WTC11 (cell line): ENCODE measurements around the gene LETM1. TPM values are rescaled to one million over a fixed set of nuclear protein-coding genes. Genes with fewer than 3 reads are reported as not detected.
A peak's percentile ranks its signal among the peaks of the same experiment; 100 is the strongest.

ENCODE experiments used
- ESRRA ChIP-seq: sonication (generic); formaldehyde crosslinking; IDR thresholded peaks from 2 replicates; pipeline ENCODE4 v1.8.1; 2022; ENCODE audit warnings: mild to moderate bottlenecking, missing genetic modification reagents, borderline replicate concordance
- GRHL2 ChIP-seq: fragments of 250-450 bp; sonication (Bioruptor Pico); IDR thresholded peaks from 2 replicates; pipeline ENCODE4 v1.8.0; 2022; ENCODE audit warnings: mild to moderate bottlenecking, moderate library complexity; ENCODE audit not compliant: insufficient replicate concordance, severe bottlenecking
- MYBL2 ChIP-seq: sonication (generic); formaldehyde crosslinking; IDR thresholded peaks from 2 replicates; pipeline ENCODE4 v1.8.1; 2023; ENCODE audit warnings: mild to moderate bottlenecking, moderate library complexity, missing genetic modification reagents
- NFYB ChIP-seq: sonication (generic); formaldehyde crosslinking; conservative IDR thresholded peaks from 2 replicates; pipeline ENCODE4 v1.8.0; 2022; ENCODE audit warnings: low read depth, missing genetic modification reagents
- OVOL2 ChIP-seq: fragments of 250-450 bp; sonication (Bioruptor Pico); IDR thresholded peaks from 2 replicates; pipeline ENCODE4 v1.9.0; 2021; ENCODE audit warnings: mild to moderate bottlenecking, borderline replicate concordance
- ZBTB21 ChIP-seq: sonication (generic); formaldehyde crosslinking; IDR thresholded peaks from 2 replicates; pipeline ENCODE4 v1.8.1; 2023; ENCODE audit warnings: mild to moderate bottlenecking, missing genetic modification reagents, borderline replicate concordance
- ZNF219 ChIP-seq: sonication (generic); formaldehyde crosslinking; IDR thresholded peaks from 2 replicates; pipeline ENCODE4 v1.8.0; 2023; ENCODE audit warnings: missing genetic modification reagents, mild to moderate bottlenecking, borderline replicate concordance
- total RNA-seq: library from RNA; stranded (reverse); gene quantifications from 3 replicates; pipeline ENCODE4 v1.2.3, GENCODE V29; 2021
- TF ChIP-seq, protein P1 (sequence below): sonication (generic); formaldehyde crosslinking; IDR thresholded peaks from 2 replicates; pipeline ENCODE4 v1.8.0; 2023; ENCODE audit warnings: mild to moderate bottlenecking, missing genetic modification reagents
- TF ChIP-seq, protein P2 (sequence below): sonication (generic); formaldehyde crosslinking; IDR thresholded peaks from 2 replicates; pipeline ENCODE4 v1.8.1; 2022; ENCODE audit warnings: mild to moderate bottlenecking, moderate library complexity, missing genetic modification reagents
- TF ChIP-seq, protein P3 (sequence below): sonication (generic); formaldehyde crosslinking; IDR thresholded peaks from 2 replicates; pipeline ENCODE4 v1.8.1; 2023; ENCODE audit warnings: mild to moderate bottlenecking, moderate library complexity, missing genetic modification reagents
- TF ChIP-seq, protein P4 (sequence below): sonication (generic); formaldehyde crosslinking; IDR thresholded peaks from 2 replicates; pipeline ENCODE4 v1.8.0; 2022; ENCODE audit warnings: mild to moderate bottlenecking, missing genetic modification reagents
- TF ChIP-seq, protein P5 (sequence below): sonication (generic); formaldehyde crosslinking; IDR thresholded peaks from 2 replicates; pipeline ENCODE4 v1.8.1; 2023; ENCODE audit warnings: mild to moderate bottlenecking, missing genetic modification reagents, moderate library complexity
- TF ChIP-seq, protein P6 (sequence below): sonication (generic); formaldehyde crosslinking; IDR thresholded peaks from 2 replicates; pipeline ENCODE4 v1.8.1; 2022; ENCODE audit warnings: mild to moderate bottlenecking, missing genetic modification reagents, moderate library complexity, borderline replicate concordance
- TF ChIP-seq, protein P7 (sequence below): sonication (generic); formaldehyde crosslinking; IDR thresholded peaks from 2 replicates; pipeline ENCODE4 v1.8.0; 2022; ENCODE audit warnings: mild to moderate bottlenecking, missing genetic modification reagents

LETM1 gene
- total RNA-seq, 1 experiment from 2014 or later, result 66.7 TPM

DNA sequence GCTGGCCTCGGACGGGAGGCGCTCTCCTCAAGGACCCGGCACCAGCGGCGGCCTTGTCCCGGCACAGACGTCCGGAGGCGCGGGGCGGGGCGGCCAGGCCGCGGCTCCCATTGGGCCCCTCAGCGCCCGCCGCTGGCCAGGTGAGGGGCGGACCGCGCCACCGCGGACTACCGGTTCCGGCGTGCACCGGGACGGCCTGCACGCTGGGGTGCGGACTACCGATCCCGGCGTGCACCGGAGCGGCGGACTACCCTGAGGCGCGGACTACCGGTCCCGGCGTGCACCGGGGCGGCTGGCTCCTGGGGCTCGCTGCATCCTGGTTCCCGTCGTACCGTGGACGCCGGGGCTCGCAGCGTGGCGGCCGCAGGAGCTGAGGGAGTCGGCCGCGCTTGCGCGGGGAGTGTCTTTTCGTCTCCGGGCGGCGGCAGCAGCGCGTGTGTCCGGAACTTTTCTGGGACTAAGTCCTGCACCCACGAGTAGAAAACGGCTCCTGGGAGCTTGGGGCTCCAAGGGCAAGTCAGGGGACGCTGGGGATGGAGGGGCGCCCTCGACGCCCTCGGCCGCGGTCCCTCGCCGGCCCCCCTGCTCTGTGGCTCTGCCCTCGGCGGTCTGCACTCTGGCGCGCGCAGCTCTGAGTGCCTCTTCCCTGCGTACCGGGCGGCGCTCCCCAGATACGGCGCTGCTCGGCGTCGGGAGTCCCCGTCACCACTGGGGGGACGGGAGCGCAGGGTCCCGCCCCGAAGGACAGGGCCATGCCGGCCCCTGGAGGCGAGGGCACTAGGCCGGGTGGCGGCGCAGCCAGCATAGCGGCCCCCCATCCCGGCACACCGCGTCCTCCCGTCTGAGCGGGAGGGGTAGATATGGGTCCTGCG lies at the start of gene LETM1 (continued):
- TF ChIP-seq, protein P1, sequence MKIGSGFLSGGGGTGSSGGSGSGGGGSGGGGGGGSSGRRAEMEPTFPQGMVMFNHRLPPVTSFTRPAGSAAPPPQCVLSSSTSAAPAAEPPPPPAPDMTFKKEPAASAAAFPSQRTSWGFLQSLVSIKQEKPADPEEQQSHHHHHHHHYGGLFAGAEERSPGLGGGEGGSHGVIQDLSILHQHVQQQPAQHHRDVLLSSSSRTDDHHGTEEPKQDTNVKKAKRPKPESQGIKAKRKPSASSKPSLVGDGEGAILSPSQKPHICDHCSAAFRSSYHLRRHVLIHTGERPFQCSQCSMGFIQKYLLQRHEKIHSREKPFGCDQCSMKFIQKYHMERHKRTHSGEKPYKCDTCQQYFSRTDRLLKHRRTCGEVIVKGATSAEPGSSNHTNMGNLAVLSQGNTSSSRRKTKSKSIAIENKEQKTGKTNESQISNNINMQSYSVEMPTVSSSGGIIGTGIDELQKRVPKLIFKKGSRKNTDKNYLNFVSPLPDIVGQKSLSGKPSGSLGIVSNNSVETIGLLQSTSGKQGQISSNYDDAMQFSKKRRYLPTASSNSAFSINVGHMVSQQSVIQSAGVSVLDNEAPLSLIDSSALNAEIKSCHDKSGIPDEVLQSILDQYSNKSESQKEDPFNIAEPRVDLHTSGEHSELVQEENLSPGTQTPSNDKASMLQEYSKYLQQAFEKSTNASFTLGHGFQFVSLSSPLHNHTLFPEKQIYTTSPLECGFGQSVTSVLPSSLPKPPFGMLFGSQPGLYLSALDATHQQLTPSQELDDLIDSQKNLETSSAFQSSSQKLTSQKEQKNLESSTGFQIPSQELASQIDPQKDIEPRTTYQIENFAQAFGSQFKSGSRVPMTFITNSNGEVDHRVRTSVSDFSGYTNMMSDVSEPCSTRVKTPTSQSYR, result no peak
- TF ChIP-seq, protein P2, sequence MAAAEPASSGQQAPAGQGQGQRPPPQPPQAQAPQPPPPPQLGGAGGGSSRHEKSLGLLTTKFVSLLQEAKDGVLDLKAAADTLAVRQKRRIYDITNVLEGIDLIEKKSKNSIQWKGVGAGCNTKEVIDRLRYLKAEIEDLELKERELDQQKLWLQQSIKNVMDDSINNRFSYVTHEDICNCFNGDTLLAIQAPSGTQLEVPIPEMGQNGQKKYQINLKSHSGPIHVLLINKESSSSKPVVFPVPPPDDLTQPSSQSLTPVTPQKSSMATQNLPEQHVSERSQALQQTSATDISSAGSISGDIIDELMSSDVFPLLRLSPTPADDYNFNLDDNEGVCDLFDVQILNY (CRISPR knock-in tag), result peak; percentile 54; the same call in 1 of the 2 replicates
- TF ChIP-seq, protein P3, sequence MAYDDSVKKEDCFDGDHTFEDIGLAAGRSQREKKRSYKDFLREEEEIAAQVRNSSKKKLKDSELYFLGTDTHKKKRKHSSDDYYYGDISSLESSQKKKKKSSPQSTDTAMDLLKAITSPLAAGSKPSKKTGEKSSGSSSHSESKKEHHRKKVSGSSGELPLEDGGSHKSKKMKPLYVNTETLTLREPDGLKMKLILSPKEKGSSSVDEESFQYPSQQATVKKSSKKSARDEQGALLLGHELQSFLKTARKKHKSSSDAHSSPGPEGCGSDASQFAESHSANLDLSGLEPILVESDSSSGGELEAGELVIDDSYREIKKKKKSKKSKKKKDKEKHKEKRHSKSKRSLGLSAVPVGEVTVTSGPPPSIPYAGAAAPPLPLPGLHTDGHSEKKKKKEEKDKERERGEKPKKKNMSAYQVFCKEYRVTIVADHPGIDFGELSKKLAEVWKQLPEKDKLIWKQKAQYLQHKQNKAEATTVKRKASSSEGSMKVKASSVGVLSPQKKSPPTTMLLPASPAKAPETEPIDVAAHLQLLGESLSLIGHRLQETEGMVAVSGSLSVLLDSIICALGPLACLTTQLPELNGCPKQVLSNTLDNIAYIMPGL (CRISPR knock-in tag), result peak; percentile 67
- TF ChIP-seq, protein P4, sequence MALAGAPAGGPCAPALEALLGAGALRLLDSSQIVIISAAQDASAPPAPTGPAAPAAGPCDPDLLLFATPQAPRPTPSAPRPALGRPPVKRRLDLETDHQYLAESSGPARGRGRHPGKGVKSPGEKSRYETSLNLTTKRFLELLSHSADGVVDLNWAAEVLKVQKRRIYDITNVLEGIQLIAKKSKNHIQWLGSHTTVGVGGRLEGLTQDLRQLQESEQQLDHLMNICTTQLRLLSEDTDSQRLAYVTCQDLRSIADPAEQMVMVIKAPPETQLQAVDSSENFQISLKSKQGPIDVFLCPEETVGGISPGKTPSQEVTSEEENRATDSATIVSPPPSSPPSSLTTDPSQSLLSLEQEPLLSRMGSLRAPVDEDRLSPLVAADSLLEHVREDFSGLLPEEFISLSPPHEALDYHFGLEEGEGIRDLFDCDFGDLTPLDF (CRISPR knock-in tag), result 0 out of 2 replicates have a peak, but pooled peaks have one; percentile 53
- TF ChIP-seq ESRRA (CRISPR knock-in tag) (peak; percentile 70), ZNF219 (CRISPR knock-in tag) (0 out of 2 replicates have a peak, but pooled peaks have one; percentile 56), MYBL2 (CRISPR knock-in tag) (peak; percentile 76), OVOL2 (CRISPR knock-in tag) (no peak), ZBTB21 (CRISPR knock-in tag) (no peak), NFYB (CRISPR knock-in tag) (peak; percentile 25; the same call in 1 of the 2 replicates), GRHL2 (CRISPR knock-in tag) (no peak)
- TF ChIP-seq, protein P5, sequence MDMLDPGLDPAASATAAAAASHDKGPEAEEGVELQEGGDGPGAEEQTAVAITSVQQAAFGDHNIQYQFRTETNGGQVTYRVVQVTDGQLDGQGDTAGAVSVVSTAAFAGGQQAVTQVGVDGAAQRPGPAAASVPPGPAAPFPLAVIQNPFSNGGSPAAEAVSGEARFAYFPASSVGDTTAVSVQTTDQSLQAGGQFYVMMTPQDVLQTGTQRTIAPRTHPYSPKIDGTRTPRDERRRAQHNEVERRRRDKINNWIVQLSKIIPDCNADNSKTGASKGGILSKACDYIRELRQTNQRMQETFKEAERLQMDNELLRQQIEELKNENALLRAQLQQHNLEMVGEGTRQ (CRISPR knock-in tag), result peak; percentile 66
- TF ChIP-seq, protein P6, sequence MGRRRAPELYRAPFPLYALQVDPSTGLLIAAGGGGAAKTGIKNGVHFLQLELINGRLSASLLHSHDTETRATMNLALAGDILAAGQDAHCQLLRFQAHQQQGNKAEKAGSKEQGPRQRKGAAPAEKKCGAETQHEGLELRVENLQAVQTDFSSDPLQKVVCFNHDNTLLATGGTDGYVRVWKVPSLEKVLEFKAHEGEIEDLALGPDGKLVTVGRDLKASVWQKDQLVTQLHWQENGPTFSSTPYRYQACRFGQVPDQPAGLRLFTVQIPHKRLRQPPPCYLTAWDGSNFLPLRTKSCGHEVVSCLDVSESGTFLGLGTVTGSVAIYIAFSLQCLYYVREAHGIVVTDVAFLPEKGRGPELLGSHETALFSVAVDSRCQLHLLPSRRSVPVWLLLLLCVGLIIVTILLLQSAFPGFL (CRISPR knock-in tag), result 0 out of 2 replicates have a peak, but pooled peaks have one; percentile 29
- TF ChIP-seq, protein P7, sequence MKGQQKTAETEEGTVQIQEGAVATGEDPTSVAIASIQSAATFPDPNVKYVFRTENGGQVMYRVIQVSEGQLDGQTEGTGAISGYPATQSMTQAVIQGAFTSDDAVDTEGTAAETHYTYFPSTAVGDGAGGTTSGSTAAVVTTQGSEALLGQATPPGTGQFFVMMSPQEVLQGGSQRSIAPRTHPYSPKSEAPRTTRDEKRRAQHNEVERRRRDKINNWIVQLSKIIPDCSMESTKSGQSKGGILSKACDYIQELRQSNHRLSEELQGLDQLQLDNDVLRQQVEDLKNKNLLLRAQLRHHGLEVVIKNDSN, result 0 out of 2 replicates have a peak, but pooled peaks have one; percentile 43
